Dedifferentiated amniotic fluid mesenchymal stem cell (primary cell): Measurements from ENCODE around the gene RNF223.
"Not testable (repeated sequence)": the region's sequence is repeated elsewhere in the genome, so short reads cannot be mapped to it uniquely, and the experiment has no call there.

Source experiments
- DNase-seq: peaks from one replicate; pipeline ENCODE4 v3.0.0-alpha.2; 2016; ENCODE audit errors: extremely low spot score

Gene RNF223

DNA sequence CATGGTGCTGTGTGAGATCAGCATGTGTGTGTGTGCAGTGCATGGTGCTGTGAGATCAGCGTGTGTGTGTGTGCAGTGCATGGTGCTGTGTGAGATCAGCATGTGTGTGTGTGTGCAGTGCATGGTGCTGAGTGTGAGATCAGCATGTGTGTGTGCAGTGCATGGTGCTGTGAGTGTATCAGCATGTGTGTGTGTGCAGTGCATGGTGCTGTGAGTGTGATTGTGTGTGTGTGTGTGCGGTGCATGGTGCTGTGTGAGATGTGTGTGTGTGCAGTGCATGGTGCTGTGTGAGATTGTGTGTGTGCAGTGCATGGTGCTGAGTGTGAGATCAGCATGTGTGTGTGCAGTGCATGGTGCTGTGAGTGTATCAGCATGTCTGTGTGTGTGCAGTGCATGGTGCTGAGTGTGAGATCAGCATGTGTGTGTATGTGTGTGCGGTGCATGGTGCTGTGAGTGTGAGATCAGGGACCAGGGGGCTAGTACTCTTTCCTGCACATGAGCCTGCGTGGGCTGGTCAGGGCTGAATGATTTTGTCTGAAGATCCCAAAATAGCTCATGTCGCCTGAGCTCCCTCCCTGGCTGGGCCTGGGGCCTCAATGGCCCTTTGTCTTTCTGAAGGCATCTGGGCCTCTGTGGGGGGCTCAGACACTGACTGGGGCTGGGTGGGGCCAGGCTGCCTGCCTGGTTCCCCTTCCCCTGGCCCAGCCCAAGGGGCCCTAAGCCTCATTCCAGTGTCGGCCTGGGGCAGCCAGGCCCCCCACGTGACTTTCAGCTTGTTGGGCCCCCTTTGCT is 43.0 kb downstream of the RNF223 start:
- not testable (repeated sequence) for DNase-seq

DNA sequence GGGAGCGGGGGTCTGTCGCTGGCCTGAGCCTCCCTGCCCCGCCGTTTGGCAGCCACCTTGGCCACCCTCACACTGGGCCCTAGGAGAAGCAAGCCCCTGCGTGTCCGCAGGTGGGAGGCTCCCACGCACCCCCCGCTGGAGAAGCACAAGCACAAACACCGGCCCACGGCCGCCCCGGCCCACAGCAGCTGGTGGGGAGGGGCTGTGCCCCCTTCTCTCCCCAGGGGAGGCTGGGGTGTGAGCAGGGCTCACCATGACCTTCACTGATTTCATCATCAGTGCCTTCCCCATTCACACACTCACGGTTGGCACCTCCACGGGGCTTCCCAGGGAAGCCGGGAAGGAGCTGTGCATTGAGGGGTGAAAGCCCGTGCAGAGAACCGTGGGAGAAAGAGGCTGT is 46.3 kb downstream of the RNF223 start:
- no peak for DNase-seq

DNA sequence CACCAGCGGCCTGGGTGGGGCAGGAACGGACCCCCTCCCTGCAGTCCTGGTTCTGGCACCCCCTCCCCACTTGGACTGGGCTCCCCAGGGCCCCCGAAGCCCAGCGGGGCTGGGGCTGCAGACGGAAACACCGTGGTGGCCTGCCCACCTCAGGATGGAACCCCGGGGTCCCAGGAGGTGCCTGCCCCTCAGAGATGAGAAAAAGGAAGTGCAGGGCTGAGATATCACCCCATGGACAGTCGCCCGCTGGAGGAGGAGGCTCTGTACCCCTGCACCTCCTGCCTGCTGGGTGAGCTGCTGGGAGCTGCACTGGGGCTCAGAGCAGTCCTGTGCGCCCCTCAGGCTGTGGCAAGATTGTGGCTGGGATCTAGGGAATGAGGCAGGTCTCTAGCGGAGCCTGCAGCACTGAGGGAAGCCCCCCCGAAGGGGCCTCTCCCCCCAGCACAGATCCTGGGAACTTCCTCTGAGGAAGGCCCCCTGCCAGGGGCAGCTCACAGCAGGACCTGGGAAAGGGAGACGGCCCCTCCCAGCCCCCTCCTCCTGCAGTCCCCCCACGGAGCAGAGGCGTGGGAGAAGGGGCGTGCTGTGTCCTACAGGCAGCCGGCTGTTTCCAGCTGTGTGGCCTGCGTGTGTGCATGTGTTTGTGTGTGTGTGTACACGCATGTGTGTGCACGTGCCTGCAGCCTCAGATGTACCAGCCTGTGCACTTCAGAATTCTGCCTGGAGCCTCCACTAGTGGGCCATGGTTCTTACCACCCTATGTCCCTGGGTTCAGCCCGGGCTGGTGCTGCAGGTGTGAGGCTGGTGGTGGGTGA is 47.3 kb downstream of the RNF223 start:
- no peak for DNase-seq

DNA sequence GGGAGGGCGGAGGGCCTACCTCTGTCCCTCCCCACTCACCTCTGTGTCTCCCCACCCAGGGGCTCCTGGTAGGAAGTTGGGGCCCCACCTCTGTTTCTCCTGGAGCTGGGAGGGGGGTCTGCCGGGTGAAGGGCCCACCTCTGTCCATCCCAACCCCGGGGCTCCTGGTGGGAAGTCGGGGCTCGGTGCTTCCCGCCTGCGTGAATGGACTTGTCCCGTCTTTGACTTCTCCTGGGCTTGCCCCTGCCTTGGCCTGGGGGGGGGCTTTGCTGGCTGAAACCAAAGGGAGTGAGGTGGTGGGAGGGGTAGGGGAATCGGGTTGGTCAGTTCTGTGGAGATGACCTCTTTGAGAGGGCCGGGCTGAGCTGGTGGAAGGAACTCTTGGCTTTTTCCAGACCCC is 48.4 kb downstream of the RNF223 start:
- no peak for DNase-seq

DNA sequence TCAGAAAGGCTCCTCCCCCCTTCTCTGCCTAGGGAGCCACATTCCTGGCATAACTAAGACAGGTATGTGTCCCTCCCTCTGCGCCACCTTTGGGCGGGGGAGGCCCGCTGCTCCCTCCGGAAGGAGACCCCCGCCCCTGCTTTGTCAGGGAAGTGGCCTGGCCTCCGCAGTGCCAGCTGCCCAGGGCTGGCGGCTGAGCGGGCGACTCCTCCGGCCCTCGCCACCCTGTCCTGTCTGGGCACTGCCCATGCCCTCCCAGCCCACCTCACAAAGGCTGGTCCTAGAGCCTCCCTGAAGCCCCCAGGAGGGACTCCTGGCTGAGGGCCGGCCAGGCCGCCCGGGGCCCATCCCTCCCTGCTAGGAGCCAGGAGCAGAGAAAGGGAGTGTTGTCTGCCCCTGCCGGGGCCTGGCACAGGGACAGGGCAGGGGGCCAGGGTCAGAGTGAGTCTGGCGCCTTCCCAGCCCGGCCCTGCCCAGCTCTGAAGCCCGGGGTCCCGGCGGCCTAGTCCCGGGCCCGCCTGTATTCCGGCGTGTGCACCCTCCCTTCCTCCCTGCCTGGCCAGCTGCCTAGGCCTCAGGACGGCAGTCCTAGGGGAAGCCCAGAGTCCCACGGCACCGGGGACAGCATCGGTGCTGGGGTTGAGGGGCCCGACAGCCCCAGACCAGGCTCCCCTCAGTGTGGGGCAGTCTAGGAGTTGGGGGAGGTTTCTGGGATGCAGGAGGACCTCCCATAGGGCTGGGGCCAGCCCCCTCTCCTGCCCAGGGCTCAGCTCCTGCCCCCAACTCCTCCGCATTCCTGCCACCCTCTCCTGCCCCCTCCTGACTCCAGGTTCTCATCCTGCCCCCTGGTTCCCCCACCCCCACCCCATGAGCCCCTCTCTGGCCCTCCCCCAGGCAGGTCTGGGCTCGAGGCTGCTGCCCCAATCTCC is 49.1 kb downstream of the RNF223 start:
- DNase-seq = no peak

DNA sequence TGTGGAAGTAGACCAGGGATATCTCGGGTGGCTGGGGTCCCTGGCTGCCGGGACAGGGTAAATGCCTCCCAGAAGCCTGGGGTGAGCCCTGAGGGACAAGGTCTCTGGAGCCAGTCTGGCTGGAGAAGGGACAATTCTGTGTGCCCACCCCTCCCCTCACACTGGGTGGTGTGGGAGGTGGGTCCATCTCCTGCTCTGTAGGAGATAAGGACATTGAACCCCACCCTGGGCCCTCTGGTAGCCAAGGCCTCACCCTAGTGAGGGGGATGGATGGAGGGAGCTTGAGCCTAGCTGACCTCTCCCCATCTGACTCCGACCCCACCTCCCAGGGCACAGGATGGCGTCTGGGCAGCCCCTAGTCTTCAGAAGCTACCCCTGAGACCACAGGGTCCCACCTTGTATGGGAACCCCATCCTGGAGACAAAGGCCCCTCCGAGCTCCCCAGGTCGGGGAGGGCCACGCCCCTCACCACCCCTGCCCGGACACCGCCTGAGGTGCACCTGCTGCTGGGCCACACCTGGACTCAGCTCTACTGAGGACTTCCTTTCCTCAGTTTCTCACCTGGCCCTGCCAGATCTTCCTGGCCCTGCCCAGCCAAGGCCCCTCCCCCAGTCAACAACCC is 49.8 kb downstream of the RNF223 start:
- no peak for DNase-seq

DNA sequence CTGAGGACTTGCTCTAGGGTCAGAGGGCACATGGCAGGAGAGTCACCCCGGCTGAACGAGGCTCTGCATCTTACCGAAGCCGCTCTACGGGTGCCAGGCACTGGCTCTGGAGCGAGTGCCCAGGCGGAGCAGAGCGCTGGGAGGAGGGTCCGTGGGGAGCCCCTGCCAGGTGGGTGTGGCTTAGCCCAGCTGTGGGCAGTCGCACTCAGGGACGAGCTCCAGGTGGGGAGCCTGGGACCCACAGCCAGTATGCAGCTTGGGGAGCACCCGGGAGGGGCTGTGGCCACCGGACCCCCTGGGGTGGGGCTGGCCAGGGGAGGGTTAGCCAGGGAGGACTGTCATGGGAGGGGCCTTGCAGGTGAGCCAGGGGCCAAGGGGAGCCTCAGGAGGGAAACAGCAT is 50.4 kb downstream of the RNF223 start:
- no peak for DNase-seq

DNA sequence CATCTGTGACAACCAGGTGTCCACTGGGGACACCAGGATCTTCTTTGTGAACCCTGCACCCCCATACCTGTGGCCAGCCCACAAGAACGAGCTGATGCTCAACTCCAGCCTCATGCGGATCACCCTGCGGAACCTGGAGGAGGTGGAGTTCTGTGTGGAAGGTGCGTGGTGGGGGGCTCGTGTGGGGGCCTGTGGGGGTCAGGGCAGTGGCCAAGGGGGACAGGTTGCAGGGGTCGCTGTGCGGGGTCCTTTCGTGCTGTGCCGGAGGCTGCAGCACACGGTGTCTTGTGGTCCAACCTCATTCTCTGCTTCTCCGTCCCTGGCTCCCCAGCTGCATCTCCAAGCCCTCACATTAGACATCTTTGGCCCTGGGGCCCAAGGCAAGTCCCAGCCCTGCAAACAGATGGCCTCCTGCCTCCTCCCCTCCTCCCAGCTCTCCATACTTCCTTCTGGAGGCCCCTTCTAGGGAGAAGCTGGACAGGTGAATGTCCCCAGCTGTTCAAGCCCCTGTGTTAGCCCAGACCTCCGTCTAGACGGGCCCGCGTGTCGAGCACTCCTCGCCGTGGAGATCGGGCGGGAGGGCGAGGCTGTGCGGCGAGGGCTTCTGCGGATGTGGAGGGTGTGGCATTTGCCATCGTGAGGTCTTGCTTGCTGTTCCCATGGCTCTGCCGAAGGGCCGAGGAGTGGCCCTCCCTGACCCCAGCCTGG is 51.6 kb downstream of the RNF223 start:
- no peak for DNase-seq

DNA sequence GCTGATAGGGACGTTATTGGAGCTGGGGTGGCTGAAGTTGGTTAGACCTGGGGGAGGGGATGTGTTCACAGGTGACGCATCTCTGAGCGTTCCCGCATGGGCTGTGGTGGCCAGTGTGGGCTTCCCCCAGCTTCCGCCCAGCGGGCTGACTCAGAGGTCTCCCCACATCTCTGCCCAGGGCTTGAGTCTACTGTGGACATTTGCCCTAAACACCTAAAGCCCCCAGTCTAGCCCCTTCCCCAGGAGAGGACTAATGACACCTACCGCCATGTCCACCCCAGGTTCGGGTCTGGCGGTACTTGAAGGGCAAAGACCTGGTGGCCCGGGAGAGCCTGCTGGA is 52.2 kb downstream of the RNF223 start:
- DNase-seq = no peak

DNA sequence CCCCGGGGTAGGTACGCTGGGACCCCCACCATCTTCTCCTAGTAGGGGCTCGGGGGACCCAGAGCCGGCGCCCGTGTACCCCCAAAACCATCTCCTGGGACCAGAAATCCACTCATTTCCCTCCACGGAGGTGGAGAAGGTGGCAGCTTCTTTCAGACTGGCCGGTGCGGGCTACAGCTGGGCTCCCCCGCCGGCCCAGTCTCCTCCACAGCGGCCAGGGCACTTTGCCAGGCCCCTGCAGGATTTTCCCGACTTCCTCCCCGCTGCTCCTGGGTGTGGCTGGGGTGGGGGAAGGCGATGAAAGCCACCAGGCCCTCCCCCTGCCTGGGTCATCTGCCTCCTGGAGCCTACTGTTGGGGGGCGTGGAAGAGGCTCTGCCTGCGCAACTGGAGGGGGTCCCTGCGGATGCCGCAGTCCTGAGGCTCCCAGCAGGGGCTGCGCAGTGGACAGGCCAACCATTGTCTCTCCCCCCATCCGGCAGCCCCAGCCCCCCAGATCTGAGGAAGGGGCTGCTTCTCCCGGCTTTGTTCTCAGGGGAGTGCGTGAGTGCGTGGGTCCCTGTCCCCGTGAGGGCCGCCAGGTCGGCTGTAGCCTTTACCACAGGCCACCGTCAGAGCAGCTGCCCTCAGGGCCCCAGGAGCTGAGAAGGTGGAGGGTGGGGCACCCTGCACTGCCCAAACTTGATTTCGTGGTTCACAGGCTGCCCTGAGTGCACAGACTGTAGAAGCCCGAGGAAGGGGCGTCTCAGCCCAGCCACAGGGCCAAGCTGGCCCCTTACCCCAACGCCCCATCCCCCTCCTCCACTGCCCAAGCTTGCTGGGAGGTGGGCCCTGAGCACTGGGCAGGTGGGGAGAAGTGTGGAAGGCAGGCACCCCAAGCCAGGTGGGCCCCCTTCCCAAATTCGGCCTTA is 52.8 kb downstream of the RNF223 start:
- DNase-seq = no peak
